ENCODE data around the gene IRF8.
"Not testable (repeated sequence)": the region's sequence is repeated elsewhere in the genome, so short reads cannot be mapped to it uniquely, and the experiment has no call there.

The IRF8 gene

GRCh38 chr16:85902366-85903155, 3.6 kb downstream of the IRF8 start:
- Histone ChIP-seq H3K9ac (peak overlapping the region; percentile 58), H3K36me3 (peaks cover 13% of the 10 kb centered on the region), H3K4me3 (peak overlapping the region; percentile 61), H3K4me2 (peak overlapping the region; percentile 96), H3K9me3 (peaks cover 16% of the 10 kb centered on the region), H3K27me3 (peaks cover 45% of the 10 kb centered on the region), H3K27ac (peak overlapping the region; percentile 70), H4K20me1 (no peaks in the 10 kb centered on the region), H3K4me1 (peaks cover 58% of the 10 kb centered on the region)
- TF ChIP-seq Cebpa-rat (IDR thresholded peaks at IDR 0.05): no peak

- H3K27ac ChIP-seq: peak overlapping the region; percentile 70
- peaks cover 13% of the 10 kb centered on the region for H3K36me3 ChIP-seq
- H3K4me3 ChIP-seq: peak overlapping the region; percentile 61
- H4K20me1 ChIP-seq: no peaks in the 10 kb centered on the region
- no peak for TF ChIP-seq Cebpa-rat (IDR thresholded peaks at IDR 0.05)
- H3K9me3 ChIP-seq: peaks cover 16% of the 10 kb centered on the region
- peak overlapping the region; percentile 58 for H3K9ac ChIP-seq
- H3K27me3 ChIP-seq: peaks cover 35% of the 10 kb centered on the region
- H3K4me1 ChIP-seq: peaks cover 63% of the 10 kb centered on the region
- peak overlapping the region; percentile 96 for H3K4me2 ChIP-seq
Measured at GRCh38 chr16:85903559-85903958, 4.6 kb downstream of the IRF8 start.

GRCh38 chr16:85905110-85906095, 6.4 kb downstream of the IRF8 start:
- Histone ChIP-seq H4K20me1 (no peaks in the 10 kb centered on the region), H3K4me2 (peak overlapping the region; percentile 96), H3K9me3 (peaks cover 16% of the 10 kb centered on the region), H3K27ac (no peak overlapping the region), H3K27me3 (peaks cover 16% of the 10 kb centered on the region), H3K36me3 (peaks cover 21% of the 10 kb centered on the region), H3K9ac (no peak overlapping the region), H3K4me3 (no peak overlapping the region), H3K4me1 (peaks cover 72% of the 10 kb centered on the region)
- TF ChIP-seq Cebpa-rat (IDR thresholded peaks at IDR 0.05): no peak

GRCh38 chr16:85906349-85906748, 7.4 kb downstream of the IRF8 start:
- Histone ChIP-seq H3K27ac (no peak overlapping the region), H3K4me2 (no peak overlapping the region), H3K4me1 (peaks cover 81% of the 10 kb centered on the region), H3K9ac (no peak overlapping the region), H4K20me1 (no peaks in the 10 kb centered on the region), H3K27me3 (peaks cover 7% of the 10 kb centered on the region), H3K4me3 (no peak overlapping the region), H3K9me3 (peaks cover 16% of the 10 kb centered on the region), H3K36me3 (peaks cover 21% of the 10 kb centered on the region)
- no peak for TF ChIP-seq Cebpa-rat (IDR thresholded peaks at IDR 0.05)

- H3K4me1 ChIP-seq: peaks cover 86% of the 10 kb centered on the region
- not testable (repeated sequence) for H3K27ac ChIP-seq, H3K9ac ChIP-seq, H3K27me3 ChIP-seq, H3K4me2 ChIP-seq, H4K20me1 ChIP-seq, H3K4me3 ChIP-seq
- H3K9me3 ChIP-seq: peaks cover 16% of the 10 kb centered on the region
- H3K36me3 ChIP-seq: peaks cover 21% of the 10 kb centered on the region
Measured at GRCh38 chr16:85907231-85907630, 8.3 kb downstream of the IRF8 start.

GRCh38 chr16:85908444-85908843, 9.5 kb downstream of the IRF8 start:
- Histone ChIP-seq H3K9me3 (peaks cover 16% of the 10 kb centered on the region), H3K9ac (no peak overlapping the region), H3K27me3 (no peaks in the 10 kb centered on the region), H3K4me1 (peaks cover 86% of the 10 kb centered on the region), H3K4me3 (no peak overlapping the region), H4K20me1 (no peaks in the 10 kb centered on the region), H3K36me3 (peaks cover 21% of the 10 kb centered on the region), H3K4me2 (peak overlapping the region; percentile 87), H3K27ac (peak overlapping the region; percentile 90)
- TF ChIP-seq Cebpa-rat (IDR thresholded peaks at IDR 0.05): no peak

GRCh38 chr16:85908889-85909589, 10.1 kb downstream of the IRF8 start:
- Histone ChIP-seq H3K27ac (peak overlapping the region; percentile 90), H3K27me3 (no peaks in the 10 kb centered on the region), H3K4me1 (peaks cover 86% of the 10 kb centered on the region), H3K9me3 (peaks cover 16% of the 10 kb centered on the region), H3K9ac (no peak overlapping the region), H3K4me2 (peak overlapping the region; percentile 87), H3K4me3 (no peak overlapping the region), H4K20me1 (no peaks in the 10 kb centered on the region), H3K36me3 (peaks cover 21% of the 10 kb centered on the region)
- TF ChIP-seq Cebpa-rat (IDR thresholded peaks at IDR 0.05): no peak

- no peaks in the 10 kb centered on the region for H3K27me3 ChIP-seq
- peak overlapping the region; percentile 90 for H3K27ac ChIP-seq
- H3K9me3 ChIP-seq: peaks cover 15% of the 10 kb centered on the region
- H3K4me3 ChIP-seq: peak overlapping the region; percentile 40; the same call in 1 of the 2 replicates
- peaks cover 86% of the 10 kb centered on the region for H3K4me1 ChIP-seq
- peak overlapping the region; percentile 87 for H3K4me2 ChIP-seq
- peaks cover 21% of the 10 kb centered on the region for H3K36me3 ChIP-seq
- TF ChIP-seq Cebpa-rat (IDR thresholded peaks at IDR 0.05): no peak
- peak overlapping the region; percentile 59; the same call in 1 of the 2 replicates for H3K9ac ChIP-seq
- H4K20me1 ChIP-seq: no peaks in the 10 kb centered on the region
Measured at GRCh38 chr16:85909932-85910853, 11.2 kb downstream of the IRF8 start.

Measured in BLaER1 (cell line).